Head of caudate nucleus (tissue), 42 donors: ENCODE data around the gene IZUMO2.

Source experiments
- DNase-seq, 42 donors: peaks; one replicate each; pipeline versions ENCODE4 v3.0.0 to v3.0.0-alpha.2; 2020 to 2021; ENCODE audit warnings: mixed read lengths in 7 of 42
- intact Hi-C: fragments of 100-400 bp; cut with DNase I; formaldehyde crosslinking; loops from one replicate; pipeline ENCODE4 v1.15.0; 2022

IZUMO2 gene

GRCh38 chr19:50190439-50190891 is 27.4 kb upstream of the IZUMO2 start:
- intact Hi-C loops, result no loop called here
- DNase-seq, result no peak

DNA sequence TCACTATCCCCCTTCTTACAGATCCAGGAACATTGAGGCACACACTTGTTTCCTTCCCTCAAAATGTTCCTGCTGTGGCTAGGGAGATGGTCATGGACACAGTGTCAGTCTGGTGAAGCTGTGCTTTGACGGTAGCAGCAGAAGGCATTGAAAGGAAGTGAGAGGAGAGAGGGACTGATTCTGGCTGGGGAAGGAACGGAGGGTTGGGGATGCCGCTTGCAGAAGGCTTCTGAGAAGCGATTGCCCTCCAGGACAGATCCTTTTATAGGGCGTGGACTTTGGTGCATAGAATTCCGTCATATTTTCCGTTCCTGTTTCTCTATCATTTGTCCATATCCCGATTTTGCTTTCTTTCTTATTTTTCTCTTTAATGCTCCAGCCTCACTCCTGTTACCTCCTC is 26.2 kb upstream of the IZUMO2 start:
- intact Hi-C loops, result no loop called here

DNA sequence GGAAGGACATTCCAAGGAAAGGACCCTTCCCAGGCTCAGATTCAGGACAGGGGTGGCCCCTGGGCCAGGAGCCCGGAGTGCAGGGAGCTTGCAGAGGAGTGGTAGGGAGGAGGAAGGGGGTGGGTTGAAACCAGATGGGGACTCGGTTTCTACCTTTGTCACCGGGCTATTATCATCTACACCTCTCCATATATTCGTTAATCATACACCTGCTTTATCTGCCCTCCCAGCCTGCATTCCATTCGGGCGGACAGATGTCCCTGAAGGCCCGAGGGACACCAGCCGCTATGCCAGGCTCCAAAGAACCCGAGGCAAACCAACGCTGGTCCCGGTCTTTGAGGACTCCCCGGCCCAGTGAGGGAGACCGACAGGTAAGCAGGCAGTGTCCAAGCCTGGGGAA is 24.9 kb upstream of the IZUMO2 start:
- DNase-seq, result no peak
- intact Hi-C loops, result no loop called here

More for the DNA sequence above, 26.2 kb upstream of the IZUMO2 start:
- DNase-seq, result no peak

GRCh38 chr19:50184196-50184595 is 21.1 kb upstream of the IZUMO2 start:
- intact Hi-C loops, result no loop called here
- no peak for DNase-seq

DNA sequence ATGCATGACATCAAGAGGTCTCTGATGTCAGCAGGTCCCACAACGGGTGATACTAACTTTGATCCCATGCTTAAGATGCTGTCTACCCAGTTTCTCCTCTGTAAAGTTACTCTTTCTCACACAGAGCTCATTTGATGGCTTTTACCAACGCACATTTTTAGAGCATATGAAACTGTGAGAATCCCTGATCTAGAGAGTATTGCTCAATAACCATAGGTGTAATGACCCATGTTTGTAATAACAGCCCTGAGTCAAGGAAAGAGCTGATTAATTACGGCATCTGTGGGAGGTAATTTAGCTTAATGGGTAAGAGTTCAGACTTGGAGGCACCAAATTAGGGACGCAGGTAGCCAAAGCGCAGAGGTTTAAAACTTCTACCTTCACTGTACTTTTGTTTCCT is 18.0 kb upstream of the IZUMO2 start:
- intact Hi-C loops, result no loop called here
- no peak for DNase-seq

- DNase-seq, result no peak
- intact Hi-C loops, result no loop called here
These were observed 15.9 kb upstream of the IZUMO2 start for GRCh38 chr19:50178859-50179537.

- intact Hi-C loops, result no loop called here
- DNase-seq, result no peak
These were observed 15.2 kb upstream of the IZUMO2 start for GRCh38 chr19:50178320-50178719.

DNA sequence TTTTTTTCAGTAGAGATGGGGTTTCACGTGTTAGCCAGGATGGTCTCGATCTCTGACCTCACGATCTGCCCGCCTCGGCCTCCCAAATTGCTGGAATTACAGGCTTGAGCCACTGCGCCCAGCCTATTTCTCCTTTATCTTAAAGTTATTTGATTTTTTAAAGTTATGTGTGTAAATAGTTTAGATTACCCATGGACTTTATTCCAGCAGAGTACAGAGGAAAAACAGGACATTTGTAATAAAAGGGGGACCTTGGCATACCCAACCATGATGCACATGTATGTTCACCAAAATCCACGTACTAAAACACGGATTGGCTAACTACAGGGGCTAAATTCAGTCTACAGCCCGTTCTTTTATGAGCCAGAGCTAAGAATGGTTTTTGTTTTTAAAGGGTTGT is 13.7 kb upstream of the IZUMO2 start:
- no peak for DNase-seq
- intact Hi-C loops, result no loop called here

DNA sequence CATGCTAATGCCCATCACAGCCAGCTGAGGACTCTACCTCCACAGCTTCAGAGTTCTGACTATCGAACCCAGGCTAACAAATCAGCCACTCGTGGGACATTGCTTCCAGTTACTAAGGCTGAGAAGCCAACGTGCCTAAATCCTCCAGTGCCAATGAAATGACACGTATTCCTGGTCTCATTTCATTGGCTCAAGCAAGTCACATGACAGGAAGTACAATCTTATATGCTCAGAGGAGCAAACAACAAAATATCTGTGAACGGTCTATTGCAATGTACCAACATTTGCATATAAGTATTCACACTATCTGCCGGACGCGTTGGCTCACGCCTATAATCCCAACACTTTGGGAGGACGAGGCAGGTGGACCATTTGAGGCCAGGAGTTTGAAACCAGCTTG is 12.8 kb upstream of the IZUMO2 start:
- intact Hi-C loops, result no loop called here

DNA sequence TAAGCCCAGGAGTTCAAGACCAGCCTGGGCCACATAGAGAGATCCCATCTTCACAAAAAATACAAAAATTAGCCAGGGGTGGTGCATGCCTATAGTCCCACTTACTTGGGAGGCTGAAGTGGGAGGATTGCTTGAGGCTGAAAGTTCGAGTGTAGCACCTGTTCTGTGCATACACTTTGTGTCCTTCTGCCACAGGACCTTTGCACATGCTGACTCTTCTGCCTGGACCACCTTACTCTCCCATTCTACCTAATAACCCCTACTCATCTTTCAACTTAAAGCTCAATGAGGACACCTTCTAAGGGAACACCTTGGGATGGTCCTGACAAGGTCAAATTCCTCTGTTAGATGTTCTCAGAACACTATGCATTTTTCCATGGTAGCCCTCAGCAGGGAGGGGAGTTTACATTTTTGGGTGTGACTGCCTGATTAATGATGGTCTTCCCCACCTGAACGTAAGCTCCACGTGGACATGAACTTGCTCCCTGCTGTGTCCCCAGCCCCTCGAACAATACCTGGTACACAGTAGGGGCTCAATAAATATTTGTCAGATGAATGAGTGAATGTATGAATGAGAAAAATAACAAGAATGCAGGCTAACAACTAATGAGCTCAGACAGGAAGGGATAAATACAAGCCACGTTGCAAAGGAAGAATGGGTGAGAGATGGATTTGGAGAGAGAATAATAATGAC is 11.2 kb upstream of the IZUMO2 start:
- intact Hi-C loops, result no loop called here
- no peak for DNase-seq

More for the DNA sequence above, 12.8 kb upstream of the IZUMO2 start:
- no peak for DNase-seq

DNA sequence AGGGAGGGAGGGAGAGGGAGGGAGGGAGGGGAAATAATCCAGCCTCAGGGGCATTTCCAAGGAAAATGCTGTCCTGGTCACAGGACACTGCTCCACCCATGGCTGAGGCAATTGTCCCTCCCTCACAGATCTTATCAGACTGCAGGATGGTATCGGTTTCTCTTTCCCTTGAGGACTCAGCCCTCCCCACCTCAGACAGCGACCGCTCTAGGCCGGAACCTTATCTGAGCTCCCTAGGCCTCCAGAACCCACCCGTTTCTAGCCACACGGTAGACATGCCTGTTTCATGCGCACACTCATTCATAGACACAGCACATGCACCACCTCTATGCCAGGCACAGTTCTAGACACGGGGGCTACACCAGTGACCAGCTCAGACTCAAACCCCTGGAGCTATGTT is 10.0 kb upstream of the IZUMO2 start:
- intact Hi-C loops, result no loop called here
- no peak for DNase-seq

- no peak for DNase-seq
- intact Hi-C loops, result no loop called here
These were observed 9.6 kb upstream of the IZUMO2 start for GRCh38 chr19:50172726-50173125.

DNA sequence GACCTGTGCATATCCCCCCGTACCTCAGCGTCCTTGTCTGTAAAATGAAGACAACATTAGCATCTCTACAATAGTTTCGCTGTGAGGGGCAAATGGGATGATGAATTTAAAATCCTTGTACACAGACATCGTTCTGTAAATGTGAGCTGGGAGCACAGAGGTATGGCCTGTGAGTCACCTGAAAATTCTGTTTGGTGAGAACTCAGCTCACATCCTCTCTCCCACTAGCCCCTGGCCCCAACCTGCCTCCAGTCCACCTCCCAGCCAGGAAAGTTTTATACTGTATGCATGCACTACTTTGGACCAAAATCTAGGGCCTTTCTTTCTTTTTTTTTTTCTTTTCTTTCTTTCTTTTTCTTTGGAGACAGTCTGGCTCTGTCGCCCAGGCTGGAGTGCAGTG is 8.7 kb upstream of the IZUMO2 start:
- no peak for DNase-seq
- intact Hi-C loops, result no loop called here

DNA sequence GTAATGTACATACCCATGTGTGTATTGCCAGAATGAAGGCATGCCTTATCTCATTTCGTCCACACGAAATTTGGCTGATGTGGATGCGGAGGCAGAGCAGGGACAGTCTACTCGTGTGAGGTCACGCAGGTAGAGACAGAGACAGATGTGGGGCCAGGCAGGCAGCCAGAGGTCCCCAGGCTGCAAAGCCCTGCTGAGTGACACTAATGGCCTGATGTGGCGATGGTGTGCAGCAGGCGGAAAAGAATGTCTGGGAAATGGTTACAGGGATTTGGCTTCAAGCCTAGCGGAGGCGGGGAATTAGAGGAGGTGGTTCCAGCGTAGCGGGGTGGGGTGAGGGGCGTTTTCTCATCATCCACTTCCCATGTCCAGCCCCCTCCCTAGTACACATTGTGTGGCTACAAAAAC is 4.2 kb upstream of the IZUMO2 start:
- intact Hi-C loops, result no loop called here
- DNase-seq, result no peak

DNA sequence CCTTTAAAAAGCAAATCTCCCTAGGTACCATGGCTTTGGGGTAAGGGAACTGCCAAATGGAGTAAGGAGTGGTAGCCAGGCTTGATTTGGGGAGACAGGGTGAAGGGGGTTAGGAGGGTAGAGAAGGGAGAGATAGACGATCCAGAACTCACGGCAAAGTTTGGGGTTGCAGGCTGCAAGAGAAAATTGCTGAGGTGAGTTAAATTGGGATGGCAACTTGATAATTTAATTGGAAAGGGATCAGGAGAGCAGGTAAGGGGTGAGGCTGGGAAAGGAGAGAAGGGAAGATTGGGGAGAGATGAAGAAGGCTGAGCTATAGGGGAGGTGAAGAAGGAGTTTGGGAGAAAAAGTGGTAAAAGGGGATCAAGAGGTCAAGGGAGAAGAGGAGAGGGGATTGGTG is 4.0 kb downstream of the IZUMO2 start:
- intact Hi-C loops, result no loop called here
- DNase-seq, result no peak

- intact Hi-C loops, result no loop called here
These were observed 4.5 kb downstream of the IZUMO2 start for GRCh38 chr19:50158577-50158976.

GRCh38 chr19:50155520-50156109 is 7.5 kb downstream of the IZUMO2 start:
- DNase-seq, result no peak
- intact Hi-C loops, result no loop called here

More at GRCh38 chr19:50158577-50158976, 4.5 kb downstream of the IZUMO2 start:
- no peak for DNase-seq

DNA sequence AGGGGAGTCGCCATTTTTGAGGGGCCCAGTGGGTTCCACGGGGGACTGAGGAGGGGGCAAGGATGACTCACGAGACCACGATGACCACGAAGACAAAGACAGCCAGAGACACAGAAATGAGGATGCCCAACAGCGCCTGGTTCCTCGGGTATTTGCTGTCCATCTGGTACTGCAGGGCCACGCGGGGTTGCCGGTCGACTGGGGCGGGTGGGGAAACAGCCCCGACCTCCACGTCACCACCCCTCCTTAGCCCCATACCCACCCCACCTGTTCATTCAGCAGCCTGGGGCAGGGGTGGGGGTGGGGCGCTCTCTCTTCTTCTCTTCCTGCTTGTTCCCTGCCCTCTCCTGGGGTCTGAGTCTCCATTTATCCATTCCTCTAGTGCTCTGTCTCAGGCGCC is 8.6 kb downstream of the IZUMO2 start:
- intact Hi-C loops, result no loop called here
- DNase-seq, result no peak

DNA sequence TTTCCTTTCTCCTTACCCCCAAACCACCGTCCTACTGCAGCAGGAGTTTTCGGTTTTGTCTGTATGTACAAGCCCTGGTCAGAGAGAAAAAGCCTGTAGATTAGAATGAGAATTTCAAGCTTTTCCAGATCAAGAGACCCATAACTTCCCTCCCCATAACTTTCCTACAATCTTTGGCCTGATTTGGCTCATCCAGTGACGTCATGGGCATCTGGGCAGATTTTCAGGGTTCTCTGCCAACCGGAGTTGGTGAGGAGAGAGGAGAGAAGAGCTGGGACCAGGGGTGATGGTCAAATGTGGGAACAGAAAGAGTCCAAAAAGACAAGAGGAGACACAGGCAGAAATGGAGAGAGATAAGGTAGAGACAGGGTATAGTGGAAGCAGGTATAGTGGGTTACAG is 10.5 kb downstream of the IZUMO2 start:
- intact Hi-C loops, result no loop called here
- no peak for DNase-seq

DNA sequence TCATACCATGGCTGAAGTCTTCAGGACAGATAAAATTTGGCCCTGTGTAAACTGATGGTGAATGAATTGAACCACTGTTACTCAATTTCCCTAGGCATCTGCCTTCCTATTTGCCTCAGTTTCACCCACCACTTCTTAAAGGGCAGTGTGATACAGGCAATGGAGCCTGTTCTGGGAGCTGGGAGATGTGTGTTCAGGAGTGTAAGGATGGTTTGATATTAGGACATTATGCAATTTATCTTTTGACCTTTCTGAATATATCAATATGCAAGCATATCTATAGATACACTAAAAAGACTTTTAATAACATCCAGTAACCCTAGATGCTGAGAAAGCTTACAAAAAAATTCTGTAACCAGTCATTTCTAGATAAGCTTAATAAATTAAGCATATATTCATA is 14.6 kb downstream of the IZUMO2 start:
- intact Hi-C loops, result no loop called here
- DNase-seq, result no peak
